Measurements from ENCODE around the gene AGAP3.

The AGAP3 gene

GRCh38 chr7:151074817-151075661, 11.2 kb upstream of the AGAP3 start:
- no peak for DNase-seq (ENCODE audit: low spot score)

GRCh38 chr7:151075662-151075971, 10.7 kb upstream of the AGAP3 start:
- no peak for DNase-seq (ENCODE audit: low spot score)

- no peak for DNase-seq (ENCODE audit: low spot score)
Measured at GRCh38 chr7:151075978-151076426, 10.3 kb upstream of the AGAP3 start.

GRCh38 chr7:151076863-151077704, 9.2 kb upstream of the AGAP3 start:
- no peak for DNase-seq (ENCODE audit: low spot score)

GRCh38 chr7:151077705-151078232, 8.5 kb upstream of the AGAP3 start:
- no peak for DNase-seq (ENCODE audit: low spot score)

- no peak for DNase-seq (ENCODE audit: low spot score)
Measured at GRCh38 chr7:151078233-151079040, 7.8 kb upstream of the AGAP3 start.

GRCh38 chr7:151079199-151079910, 6.9 kb upstream of the AGAP3 start:
- no peak for DNase-seq (ENCODE audit: low spot score)

- DNase-seq (ENCODE audit: low spot score), result no peak
Measured at GRCh38 chr7:151080067-151080521, 6.2 kb upstream of the AGAP3 start.

GRCh38 chr7:151080522-151081169, 5.6 kb upstream of the AGAP3 start, which contains the start of gene FASTK:
Gene FASTK, minus strand, starts transcription at chr7:151080809. Its CDS starts 43 bp downstream, at chr7:151080766.
- peak; percentile 87 for DNase-seq (ENCODE audit: low spot score)

- no peak for DNase-seq (ENCODE audit: low spot score)
Measured at GRCh38 chr7:151081170-151082101, 4.8 kb upstream of the AGAP3 start.

- DNase-seq (ENCODE audit: low spot score), result no peak
Measured at GRCh38 chr7:151082141-151083070, 3.9 kb upstream of the AGAP3 start.

GRCh38 chr7:151083071-151083823, 3.0 kb upstream of the AGAP3 start, which contains the start of gene TMUB1:
Gene TMUB1, minus strand, starts transcription at chr7:151083493. Its CDS starts 930 bp downstream, at chr7:151082563.
- peak; percentile 84 for DNase-seq (ENCODE audit: low spot score)

GRCh38 chr7:151083824-151084160, 2.5 kb upstream of the AGAP3 start:
- DNase-seq (ENCODE audit: low spot score), result no peak

GRCh38 chr7:151085329-151085690, 965 bp upstream of the AGAP3 start:
- DNase-seq (ENCODE audit: low spot score), result no peak

- no peak for DNase-seq (ENCODE audit: low spot score)
Measured at GRCh38 chr7:151086802-151087244, 548 bp downstream of the AGAP3 start.

- peak; percentile 21 for DNase-seq (ENCODE audit: low spot score)
Measured at GRCh38 chr7:151087245-151088018, 1.2 kb downstream of the AGAP3 start.

Data from CD4-positive, alpha-beta T cell treated with Interleukin-15 for 4 hours (primary cell).